Thymus (tissue), 11 donors: ENCODE results near the gene CUZD1. TPM values are rescaled to one million over a fixed set of nuclear protein-coding genes. Genes with fewer than 3 reads are reported as not detected.
"Not testable (repeated sequence)": the region's sequence is repeated elsewhere in the genome, so short reads cannot be mapped to it uniquely, and the experiment has no call there.

Experiments used
- DNase-seq, 9 donors: peaks; one replicate each; pipeline ENCODE4 v3.0.0-alpha.2; 2013; ENCODE audit warnings: low spot score in 9 of 9, low read depth in 6 of 9, missing footprints in 1 of 9
- H3K27ac ChIP-seq, 2 donors: one replicate each; pipeline ENCODE4 v1.5.1; 2013; ENCODE audit warnings: control low read depth in 1 of 2, low read depth in 1 of 2, low read length in 1 of 2, mild to moderate bottlenecking in 1 of 2, moderate library complexity in 1 of 2
- H3K27me3 ChIP-seq, 2 donors: one replicate each; pipeline ENCODE4 v1.5.1; 2013; ENCODE audit warnings: low read length in 1 of 2; ENCODE audit not compliant: control insufficient read depth in 2 of 2, insufficient read depth in 1 of 2
- H3K36me3 ChIP-seq, 2 donors: one replicate each; pipeline ENCODE4 v1.5.1; 2013; ENCODE audit warnings: low read length in 1 of 2, mild to moderate bottlenecking in 1 of 2, moderate library complexity in 1 of 2; ENCODE audit not compliant: control insufficient read depth in 2 of 2, insufficient read depth in 2 of 2
- H3K4me1 ChIP-seq, 2 donors: one replicate each; pipeline ENCODE4 v1.5.1; 2013; ENCODE audit warnings: low read length in 2 of 2; ENCODE audit not compliant: control insufficient read depth in 2 of 2, insufficient read depth in 2 of 2
- H3K4me3 ChIP-seq, 2 donors: one replicate each; pipeline ENCODE4 v1.5.1; 2013; ENCODE audit warnings: low read length in 2 of 2, control low read depth in 1 of 2, mild to moderate bottlenecking in 1 of 2
- H3K9me3 ChIP-seq, 2 donors: one replicate each; pipeline ENCODE4 v1.5.1; 2013; ENCODE audit warnings: low read length in 1 of 2, mild to moderate bottlenecking in 1 of 2; ENCODE audit not compliant: control insufficient read depth in 2 of 2, insufficient read depth in 1 of 2
- WGBS: extraction: QIAGEN DNeasy Blood & Tissue Kit; methylation state at CpG from one replicate; pipeline ENCODE4 v1.1.7; 2013; 5-methylcytosine and 5-hydroxymethylcytosine counted together
- polyA plus RNA-seq: library from polyadenylated mRNA; stranded (reverse); fragments of 200-250 nt; gene quantifications from one replicate; pipeline ENCODE4 v1.2.3, GENCODE V29; 2013
- total RNA-seq: library from RNA; stranded (reverse); fragments of 120-200 nt; gene quantifications from one replicate; pipeline ENCODE4 v1.2.4, GENCODE V29; 2013
- donor health status: healthy.

CUZD1 gene
- total and polyA plus RNA-seq, 2 donors = 1.1 to 3.1 TPM

- H3K4me3 ChIP-seq, H3K27ac ChIP-seq, H3K9me3 ChIP-seq, H3K4me1 ChIP-seq, DNase-seq, H3K27me3 ChIP-seq, H3K36me3 ChIP-seq: not testable (repeated sequence)
- WGBS = 94% methylated on average over 5 of the region's 5 CpGs
Measured at GRCh38 chr10:122858042-122858441, 12.4 kb upstream of the CUZD1 start.

GRCh38 chr10:122856902-122857301 lies 11.2 kb upstream of the CUZD1 start:
- DNase-seq = no peak
- 100% methylated on average over 1 of the region's 1 CpG for WGBS
- Histone ChIP-seq H3K36me3 (peaks cover 0 to 3% of the 10 kb centered on the region in 2 donors), H3K27me3 (no peaks in the 10 kb centered on the region), H3K27ac (no peak overlapping the region), H3K4me1 (no peaks in the 10 kb centered on the region), H3K4me3 (no peak overlapping the region), H3K9me3 (no peaks in the 10 kb centered on the region)

DNA sequence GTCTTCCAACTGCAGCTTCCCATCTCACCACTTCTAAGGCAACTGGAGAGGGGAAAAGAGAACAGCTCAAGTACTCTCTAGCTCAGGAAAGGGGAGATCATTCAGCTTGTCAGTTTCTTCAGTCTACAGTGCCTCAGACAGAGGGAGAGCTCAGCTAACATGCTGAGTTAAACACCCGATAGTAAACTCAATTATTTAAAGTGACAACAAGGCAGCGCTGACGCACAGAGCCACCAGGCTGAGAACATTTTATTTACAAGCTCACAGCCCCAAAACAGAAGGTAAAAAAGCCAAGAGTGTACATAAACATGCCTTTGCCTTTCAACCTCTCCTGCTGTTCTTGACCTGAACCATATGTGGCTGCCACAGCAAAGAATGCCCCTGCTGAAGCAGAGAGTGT lies 10.1 kb upstream of the CUZD1 start:
- no peak overlapping the region for H3K4me3 ChIP-seq
- H3K4me1 ChIP-seq = no peaks in the 10 kb centered on the region
- DNase-seq = no peak
- no peaks in the 10 kb centered on the region for H3K27me3 ChIP-seq
- H3K27ac ChIP-seq = no peak overlapping the region
- H3K36me3 ChIP-seq = peaks cover 0 to 3% of the 10 kb centered on the region in 2 donors
- 92% methylated on average over 3 of the region's 3 CpGs for WGBS
- no peaks in the 10 kb centered on the region for H3K9me3 ChIP-seq

DNA sequence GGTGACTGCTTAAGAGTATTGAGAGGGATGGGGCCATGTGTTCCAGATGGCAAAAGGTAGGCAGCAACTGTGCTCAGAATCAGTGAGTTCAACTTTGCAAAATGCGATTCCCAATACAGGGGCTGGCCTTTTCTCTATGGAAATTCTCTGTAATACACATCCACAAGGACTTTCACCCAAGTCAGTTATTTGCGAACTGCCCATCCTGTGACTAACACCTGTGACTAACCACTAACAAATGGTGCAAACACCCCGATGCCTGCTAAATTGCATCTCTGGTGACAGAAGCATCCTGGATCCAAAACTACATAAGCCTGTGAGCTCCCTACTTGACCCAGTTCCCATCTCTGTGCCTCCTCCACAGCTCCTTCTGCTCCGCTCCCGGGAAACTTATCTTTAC lies 9.0 kb upstream of the CUZD1 start:
- no peaks in the 10 kb centered on the region for H3K27me3 ChIP-seq
- no peak overlapping the region for H3K4me3 ChIP-seq
- H3K4me1 ChIP-seq = no peaks in the 10 kb centered on the region
- DNase-seq = no peak
- H3K9me3 ChIP-seq = no peaks in the 10 kb centered on the region
- WGBS = 94% methylated on average over 5 of the region's 5 CpGs
- H3K36me3 ChIP-seq = peaks cover 0 to 3% of the 10 kb centered on the region in 2 donors
- no peak overlapping the region for H3K27ac ChIP-seq

GRCh38 chr10:122853665-122854313 lies 8.1 kb upstream of the CUZD1 start:
- WGBS = 17% methylated on average over 1 of the region's 1 CpG
- H3K27me3 ChIP-seq = no peaks in the 10 kb centered on the region
- H3K9me3 ChIP-seq = no peaks in the 10 kb centered on the region
- H3K27ac ChIP-seq = no peak overlapping the region
- peaks cover 0 to 3% of the 10 kb centered on the region in 2 donors for H3K36me3 ChIP-seq
- no peak for DNase-seq
- no peaks in the 10 kb centered on the region for H3K4me1 ChIP-seq
- H3K4me3 ChIP-seq = no peak overlapping the region

GRCh38 chr10:122852261-122852660 lies 6.6 kb upstream of the CUZD1 start:
- H3K36me3 ChIP-seq = no peaks in the 10 kb centered on the region
- H3K27me3 ChIP-seq = no peaks in the 10 kb centered on the region
- peaks cover 6 to 14% of the 10 kb centered on the region in 2 donors for H3K4me1 ChIP-seq
- no peak overlapping the region for H3K27ac ChIP-seq
- H3K9me3 ChIP-seq = no peaks in the 10 kb centered on the region
- no peak overlapping the region for H3K4me3 ChIP-seq
- over 99% methylated on average over 2 of the region's 2 CpGs for WGBS
- no peak for DNase-seq

DNA sequence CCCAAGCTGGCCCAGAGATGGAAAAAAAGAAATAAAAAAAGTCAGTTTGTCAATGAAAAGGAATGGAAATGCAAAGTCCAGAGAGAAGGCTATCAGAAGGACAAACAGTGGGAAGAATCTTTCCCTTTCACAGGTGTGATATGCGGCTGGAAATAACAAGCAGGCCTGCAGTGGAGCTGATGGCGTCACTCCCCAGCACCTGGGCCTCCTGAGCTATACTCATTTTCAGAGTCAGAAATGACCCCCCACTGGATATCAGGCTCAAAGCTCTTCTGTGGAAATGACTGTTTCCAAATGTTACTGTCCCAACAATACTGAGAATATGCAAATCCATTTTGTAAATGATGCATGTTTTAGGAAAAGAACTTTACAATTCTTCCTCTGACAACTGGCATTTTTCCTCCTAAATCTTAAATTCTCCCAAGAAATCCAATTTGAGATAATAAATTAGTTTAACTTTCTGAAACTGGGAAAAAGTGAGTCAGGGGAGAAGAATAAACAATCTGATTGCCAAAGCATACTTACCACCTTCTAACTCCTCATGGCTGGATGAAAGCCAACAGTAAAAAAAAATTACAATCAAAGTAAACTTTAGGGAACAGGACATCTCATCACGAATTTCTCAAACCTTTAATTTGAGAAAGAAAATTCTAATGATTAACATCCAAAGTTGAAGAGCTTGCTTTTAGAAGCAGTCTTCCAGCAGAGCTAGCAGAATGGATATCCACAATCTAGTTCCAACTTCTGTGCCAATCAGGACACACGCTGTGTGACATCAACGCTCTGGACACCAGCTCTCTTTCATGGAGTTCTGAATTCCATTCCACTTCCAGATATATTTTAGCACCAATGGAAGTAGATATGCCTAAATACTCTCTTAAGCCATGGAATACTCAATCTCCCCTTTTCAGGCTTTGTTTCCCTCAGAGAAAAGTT lies 5.3 kb upstream of the CUZD1 start:
- 96% methylated on average over 5 of the region's 5 CpGs for WGBS
- H3K4me3 ChIP-seq = no peak overlapping the region
- no peak overlapping the region for H3K27ac ChIP-seq
- no peak for DNase-seq
- H3K4me1 ChIP-seq = peaks cover 6 to 14% of the 10 kb centered on the region in 2 donors
- no peaks in the 10 kb centered on the region for H3K36me3 ChIP-seq
- no peaks in the 10 kb centered on the region for H3K9me3 ChIP-seq
- no peaks in the 10 kb centered on the region for H3K27me3 ChIP-seq

DNA sequence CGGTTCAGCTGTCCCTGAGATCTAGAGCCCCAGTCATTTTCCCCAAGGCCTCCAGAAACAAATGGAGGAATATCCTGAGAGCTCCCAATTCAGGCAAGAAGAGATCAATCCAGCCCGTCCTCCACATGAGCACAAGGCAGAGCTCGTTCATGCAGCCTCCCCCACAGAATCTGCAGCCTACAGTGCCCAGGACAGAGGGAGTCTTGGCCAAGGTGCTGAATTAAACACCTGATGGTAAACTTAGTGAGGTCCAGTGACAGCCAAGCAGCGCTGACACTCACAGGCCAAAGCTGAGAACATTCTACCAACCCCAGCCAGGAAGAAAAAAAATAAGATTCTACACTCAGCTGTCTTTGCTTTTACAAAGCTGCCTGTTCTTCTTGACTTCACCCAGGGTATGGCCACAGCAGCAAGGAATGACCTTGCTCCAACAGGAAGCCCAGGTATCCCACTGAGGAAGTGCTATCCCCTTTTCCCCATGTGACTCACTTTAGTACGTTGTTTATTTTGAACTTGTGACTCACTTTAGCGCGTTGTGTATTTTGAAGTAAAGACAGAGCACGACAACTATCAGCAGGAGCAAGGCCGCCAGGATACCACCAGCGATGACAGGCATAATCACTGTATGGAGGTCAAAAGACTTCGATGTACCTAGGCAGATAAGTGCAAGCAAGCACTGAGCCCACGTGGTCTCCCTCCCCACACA lies 4.4 kb upstream of the CUZD1 start:
- Histone ChIP-seq H3K4me1 (peaks cover 6 to 14% of the 10 kb centered on the region in 2 donors), H3K36me3 (no peaks in the 10 kb centered on the region), H3K27ac (no peak overlapping the region), H3K9me3 (no peaks in the 10 kb centered on the region), H3K4me3 (no peak overlapping the region), H3K27me3 (no peaks in the 10 kb centered on the region)
- 94% methylated on average over 12 of the region's 12 CpGs for WGBS
- DNase-seq = no peak

GRCh38 chr10:122849090-122849489 lies 3.4 kb upstream of the CUZD1 start:
- no peaks in the 10 kb centered on the region for H3K36me3 ChIP-seq
- no peak for DNase-seq
- H3K4me3 ChIP-seq = no peak overlapping the region
- no peaks in the 10 kb centered on the region for H3K27me3 ChIP-seq
- no peaks in the 10 kb centered on the region for H3K9me3 ChIP-seq
- WGBS = 92% methylated on average over 2 of the region's 2 CpGs
- H3K27ac ChIP-seq = no peak overlapping the region
- H3K4me1 ChIP-seq = peaks cover 6 to 14% of the 10 kb centered on the region in 2 donors
